Endothelial cell of hepatic sinusoid (primary cell): Measurements from ENCODE around the gene PODN.

Source experiments
- in situ Hi-C: cut with HindIII; loops from 2 replicates; pipeline ENCODE4 v1.10.0; 2017; ENCODE audit warnings: low sequenced_read_pairs

Gene PODN

DNA sequence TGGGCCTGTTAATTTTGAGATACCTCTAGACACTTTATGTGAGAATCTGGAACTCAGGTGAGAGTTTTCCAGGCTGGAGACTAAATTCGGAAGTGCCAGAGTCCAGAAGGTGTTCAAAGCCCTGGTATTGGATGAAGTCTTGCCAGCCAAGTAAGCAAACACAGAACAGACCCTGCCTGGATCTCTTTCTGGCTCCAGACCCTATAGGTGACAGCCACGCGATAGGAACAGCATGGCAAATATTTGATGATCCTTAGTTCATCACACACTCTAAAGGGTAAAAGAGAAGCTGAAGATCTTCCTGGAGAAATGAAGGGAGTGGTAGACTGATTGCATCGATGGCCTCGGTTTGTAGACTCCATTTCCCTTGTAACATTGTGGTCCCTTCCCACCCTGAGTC is 49.7 kb downstream of the PODN start:
- in situ Hi-C loops: no loop called here

DNA sequence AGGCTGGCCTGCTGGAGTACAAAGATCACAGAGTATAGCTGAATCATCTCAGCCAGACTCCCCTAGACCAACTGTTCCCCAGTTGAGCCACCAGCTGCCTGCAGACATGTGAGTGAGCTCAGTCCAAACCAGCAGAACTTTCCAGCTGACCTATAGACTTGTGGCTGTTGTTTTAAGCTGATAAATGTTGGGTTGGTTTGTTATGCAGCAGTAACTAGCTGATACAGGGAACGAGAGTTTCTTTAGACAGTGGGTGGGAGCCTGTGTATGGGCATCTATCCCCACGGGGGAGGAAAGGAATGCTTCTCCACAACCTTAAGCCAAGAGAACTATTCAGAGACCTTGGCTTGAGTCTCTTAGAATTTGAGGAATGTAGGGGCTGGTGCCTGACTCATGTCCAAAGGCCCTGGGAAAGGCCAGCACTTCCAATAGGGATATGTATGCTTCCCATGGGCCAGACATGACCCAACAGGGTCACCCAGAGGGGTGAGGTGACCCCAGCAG is 50.3 kb downstream of the PODN start:
- in situ Hi-C loops: no loop called here

DNA sequence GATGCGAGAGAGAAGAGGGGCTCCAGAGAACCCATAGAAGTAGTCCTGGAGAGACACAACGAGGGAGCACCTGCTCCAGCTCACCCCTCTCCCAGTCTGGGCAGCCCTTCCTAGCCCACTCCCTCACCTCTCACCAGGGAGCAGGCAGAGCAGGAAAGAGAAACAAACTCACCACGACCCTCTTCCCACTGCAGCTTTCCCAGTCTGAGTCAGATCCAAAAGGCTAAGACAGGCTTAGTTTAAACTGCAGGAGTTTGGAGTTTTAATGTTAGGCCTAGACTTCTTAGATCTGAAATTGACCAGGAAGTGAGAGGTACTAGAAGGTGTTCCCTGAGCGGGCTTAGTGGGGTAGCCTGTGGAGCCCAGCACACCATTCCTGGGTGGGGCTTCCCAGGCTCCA is 50.8 kb downstream of the PODN start:
- in situ Hi-C loops: no loop called here

DNA sequence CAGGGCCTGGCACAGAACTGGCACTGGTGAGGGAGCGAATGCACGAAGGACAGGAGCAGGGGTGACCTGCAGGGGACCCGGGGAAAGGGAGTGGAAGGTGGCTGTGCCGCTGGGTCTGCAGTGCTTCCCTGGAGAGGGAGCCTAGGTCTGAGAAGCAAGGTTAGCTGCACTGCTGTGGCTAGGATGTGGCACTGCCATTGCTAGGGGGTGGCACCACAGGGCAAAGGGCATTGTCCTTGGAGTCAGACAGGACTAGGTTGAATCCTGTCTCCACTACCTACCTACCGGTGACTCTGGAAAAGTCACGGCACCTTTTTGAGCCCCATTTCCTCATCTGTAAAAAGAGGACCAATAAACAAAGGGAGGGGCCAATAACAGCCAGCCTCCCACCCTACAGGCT is 52.1 kb downstream of the PODN start:
- in situ Hi-C loops: no loop called here

DNA sequence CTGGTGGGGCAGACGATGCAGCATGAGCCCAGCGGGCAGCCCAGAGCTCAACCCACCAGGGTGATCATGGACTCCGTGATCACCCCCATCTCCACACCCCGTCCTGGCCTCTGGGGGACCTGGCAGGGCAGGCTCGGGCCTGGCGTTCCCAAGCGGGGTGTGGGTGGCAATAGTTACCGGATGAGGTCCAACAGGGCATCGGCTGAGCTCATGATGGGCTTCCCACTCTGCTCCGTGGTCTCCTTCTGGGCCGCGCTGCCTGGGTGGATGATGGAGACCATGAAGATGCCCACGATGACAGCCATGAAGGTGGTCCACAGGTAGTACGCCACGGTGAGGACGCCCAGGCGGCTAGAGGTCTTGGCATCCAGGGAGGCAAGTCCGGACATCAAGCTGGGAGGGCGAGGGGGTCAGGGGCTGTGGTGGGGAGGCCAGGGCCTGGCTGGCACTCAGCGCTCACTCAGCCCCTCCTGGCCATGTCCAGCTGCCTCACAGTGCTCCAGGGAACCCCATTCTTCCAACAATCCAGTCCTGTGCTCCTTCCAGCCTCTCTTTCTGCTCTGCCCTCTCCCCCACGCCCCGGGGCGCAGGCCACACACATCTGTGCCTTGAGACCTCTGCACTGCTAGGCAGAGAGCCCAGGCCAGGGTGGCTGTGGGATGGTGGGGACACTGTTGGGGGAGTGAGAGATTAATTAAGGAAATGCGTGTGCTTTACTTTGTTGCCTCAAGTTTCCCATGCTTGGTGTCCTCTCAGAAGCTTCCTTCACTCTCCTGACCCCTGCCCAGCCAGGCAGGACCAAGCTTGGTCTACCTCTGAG is 52.8 kb downstream of the PODN start:
- in situ Hi-C loops: no loop called here

DNA sequence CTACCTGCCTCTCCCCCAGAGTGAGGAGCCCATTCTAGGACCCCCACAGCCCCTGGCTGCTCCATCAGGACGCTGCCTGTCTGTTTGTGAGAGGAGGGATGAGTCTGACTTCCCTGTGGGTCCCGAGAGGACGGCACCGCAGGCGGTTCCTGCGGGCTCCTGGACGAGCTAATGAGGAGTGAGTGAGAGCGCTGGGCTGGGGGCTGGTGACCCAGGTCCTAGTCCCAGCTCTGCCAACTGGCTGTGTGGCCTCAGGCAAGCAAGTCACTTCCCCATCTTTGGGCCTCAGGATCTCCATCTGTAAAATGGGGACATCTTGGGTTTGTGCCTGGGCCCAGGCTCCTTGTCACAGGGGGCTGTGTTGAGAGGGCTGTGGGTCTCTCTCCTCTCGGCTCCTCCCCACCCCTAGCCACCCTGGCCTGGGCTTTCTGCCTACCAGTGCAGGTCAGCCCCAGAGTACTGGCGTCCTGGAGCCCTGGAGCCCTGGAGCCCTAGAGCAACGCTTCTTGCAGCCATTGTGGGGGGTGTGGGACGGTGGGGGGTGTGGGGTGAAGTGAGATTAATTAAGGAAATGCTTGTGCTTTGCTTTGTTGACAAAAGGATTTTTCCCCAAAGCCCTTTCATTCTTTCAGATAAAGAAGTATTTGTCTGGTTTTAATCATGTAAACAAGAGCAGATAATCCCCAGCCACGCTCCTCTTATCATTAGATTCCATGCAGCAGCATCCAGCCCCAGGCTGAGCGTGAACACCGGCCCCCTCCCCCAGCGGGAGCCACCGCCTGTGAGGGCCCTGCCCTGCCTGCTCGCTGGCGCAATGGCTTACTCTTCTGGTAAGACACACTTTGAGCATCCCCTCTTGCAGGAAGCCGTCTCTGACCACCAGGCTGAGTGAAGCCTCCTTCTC is 53.6 kb downstream of the PODN start:
- in situ Hi-C loops: no loop called here

DNA sequence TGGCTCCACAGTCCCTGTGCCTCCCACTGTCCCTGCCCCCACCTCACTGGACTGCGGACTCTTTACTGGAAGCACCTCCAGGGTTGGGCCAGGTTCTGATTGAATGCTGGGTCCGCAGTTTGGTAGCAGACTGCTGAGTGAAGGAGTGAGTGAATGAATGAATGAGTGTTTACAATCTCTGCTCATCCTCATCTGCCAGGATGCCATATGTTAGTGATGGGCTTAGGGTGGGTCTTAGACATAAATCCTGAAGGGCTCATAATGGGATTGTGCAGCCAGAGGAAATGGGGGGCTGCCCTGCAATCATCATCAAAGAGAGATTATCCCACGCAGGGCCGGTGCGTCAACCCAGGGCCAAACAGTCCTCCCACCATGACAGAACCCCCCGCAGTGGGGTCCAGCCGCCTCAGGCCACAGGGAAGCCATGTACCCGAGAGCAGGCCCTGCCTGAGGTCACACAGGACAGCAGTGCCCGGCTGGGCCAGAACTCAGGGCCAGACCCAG is 54.3 kb downstream of the PODN start:
- in situ Hi-C loops: no loop called here

DNA sequence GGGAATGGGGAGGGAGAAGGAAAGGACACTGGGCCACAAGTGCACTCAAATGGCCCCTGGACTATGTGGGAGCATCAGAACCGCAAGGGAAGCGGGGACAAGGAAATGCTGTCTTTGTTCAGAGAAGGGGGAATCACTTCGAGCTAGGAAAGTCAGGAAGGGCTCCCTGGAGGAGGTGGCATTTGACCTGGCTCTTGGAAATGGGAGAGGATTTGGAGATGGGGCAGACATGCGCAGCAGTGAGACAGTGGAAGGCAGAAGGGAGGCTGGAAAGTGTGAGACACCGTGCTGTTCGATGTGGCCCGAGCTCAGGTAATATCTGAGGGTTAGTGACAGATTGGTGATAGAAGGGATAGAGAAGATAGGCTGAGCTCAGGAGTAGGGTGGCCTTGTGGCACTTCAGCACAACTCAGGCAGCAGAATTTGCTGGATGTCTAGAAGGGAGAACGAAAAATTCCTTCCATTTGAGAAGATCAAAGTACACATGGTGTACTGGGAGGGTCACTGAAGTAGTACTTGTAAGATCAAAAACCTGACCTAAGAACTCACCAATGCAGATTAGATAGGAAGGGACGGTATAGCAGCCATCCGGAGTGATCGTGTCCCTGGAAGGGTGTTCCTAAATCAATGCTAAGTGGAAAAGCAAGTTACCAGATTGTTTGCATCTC is 55.1 kb downstream of the PODN start:
- in situ Hi-C loops: no loop called here

DNA sequence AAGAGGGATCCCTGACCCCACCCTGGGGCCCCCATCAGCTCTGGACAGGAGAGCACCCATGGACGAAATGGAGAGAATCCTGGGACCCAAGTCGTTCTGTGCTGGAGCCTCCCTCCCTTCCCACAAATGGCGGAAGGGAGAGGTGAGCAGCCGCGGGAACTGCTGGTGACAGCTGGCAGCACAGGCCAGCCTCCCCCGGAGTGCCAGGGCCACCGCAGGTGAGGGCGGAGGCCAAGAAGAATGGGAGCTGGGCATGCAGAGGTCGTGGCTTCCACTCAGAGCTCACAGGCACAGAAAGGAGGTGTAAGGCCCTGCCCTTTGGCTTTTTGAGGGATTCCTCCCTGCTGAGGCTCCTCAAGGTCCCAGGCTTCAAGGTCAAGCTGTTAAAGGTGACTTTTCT is 55.8 kb downstream of the PODN start:
- in situ Hi-C loops: no loop called here

DNA sequence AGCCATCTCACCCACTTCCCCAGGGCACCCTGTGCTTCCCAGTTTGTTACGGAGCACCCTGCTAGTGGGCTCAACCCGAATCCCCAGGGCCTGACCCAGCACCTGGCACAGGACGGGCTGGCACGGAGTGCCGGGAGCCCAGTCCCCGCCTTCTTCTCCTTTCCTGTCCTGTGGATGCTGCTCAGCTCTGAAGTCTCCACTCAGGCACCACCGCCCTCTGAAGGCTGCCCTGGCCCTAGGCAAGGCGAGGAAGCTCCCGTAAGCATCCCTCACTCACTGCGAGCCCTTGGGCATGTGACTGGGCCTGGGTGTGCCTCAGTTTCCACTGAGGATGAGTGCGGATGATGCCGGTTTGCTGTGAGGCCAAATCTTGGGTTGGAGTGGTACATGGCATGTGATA is 58.6 kb downstream of the PODN start:
- in situ Hi-C loops: loop anchor here (5.0 kb wide), 2 partner anchors 63 to 82 kb away; no protein-coding TSS in a partner anchor

DNA sequence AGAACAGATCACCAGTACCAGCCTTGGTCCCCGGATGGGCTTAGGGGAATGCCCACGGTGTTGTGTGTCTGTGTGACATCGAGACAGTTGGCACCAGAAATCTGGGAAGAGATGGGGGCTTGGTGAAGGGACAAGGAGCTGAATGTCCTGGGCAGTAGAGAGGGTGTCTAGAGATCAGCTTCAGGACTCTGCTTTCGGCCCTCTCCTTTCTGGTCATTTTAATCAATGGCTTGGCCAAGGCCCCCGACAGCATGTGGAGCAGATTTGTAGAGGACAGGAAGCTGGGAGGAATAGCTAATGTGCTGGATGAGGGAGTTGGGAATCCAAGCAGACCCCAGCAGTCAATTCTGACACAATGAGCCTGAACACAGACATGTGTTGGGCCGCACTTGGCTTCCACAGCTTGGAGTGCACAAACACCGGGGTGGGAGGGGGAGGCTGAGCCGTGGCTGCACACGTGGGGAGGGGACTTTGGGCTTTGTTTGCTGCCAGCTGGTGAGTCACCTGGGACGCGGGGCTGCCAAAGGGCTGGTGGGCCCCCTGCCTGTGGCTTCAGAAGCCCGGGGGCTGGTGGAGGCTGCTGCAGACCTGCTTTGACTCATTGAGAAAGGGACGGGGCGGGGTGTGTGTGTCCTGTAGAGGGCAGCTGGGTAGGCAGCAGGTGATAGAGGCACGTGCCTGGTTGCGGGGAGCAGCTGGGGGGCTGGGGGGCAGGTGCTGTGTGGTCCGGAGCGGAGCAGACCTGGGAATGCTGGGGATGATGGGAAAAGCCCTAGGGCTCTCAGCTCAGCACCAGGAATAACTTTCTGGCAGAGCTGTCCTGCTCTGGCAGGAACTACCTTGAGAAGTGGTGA is 59.5 kb downstream of the PODN start:
- in situ Hi-C loops: loop anchor here (5.0 kb wide), 2 partner anchors 64 to 81 kb away; no protein-coding TSS in a partner anchor

DNA sequence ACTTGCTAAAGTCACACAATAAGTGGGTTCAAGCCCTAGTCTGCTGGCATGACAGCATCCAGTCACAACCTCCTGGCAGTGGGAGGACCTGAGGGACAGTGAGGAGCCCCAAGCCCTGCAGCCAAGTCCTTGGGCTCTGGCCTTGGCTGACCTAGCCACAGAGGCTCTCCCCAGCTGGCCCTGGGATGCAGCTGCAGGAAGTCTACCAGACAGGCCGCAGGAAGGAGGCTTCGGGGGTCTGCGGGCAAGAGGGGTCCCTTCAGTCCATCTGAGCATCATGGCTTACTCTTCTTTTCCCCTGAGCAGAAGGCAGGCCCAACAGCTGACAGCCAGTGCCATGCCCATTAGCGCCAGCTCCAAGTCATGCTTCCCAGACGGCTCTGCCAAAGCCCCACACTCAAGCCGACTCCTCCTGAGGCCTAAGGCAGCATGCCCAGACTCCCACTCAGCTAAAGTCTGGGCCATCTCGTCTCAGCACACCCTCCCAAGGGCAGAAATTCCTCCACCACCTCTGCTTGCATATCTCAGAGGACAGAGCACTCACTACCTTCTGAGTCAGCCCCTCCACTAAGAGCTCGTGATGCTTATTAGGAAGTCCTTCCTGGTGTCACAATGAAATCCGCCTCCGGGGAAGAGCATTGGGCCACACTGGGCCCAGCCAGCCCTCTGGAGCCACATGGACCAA is 60.3 kb downstream of the PODN start:
- in situ Hi-C loops: loop anchor here (5.0 kb wide), 2 partner anchors 65 to 80 kb away; no protein-coding TSS in a partner anchor

DNA sequence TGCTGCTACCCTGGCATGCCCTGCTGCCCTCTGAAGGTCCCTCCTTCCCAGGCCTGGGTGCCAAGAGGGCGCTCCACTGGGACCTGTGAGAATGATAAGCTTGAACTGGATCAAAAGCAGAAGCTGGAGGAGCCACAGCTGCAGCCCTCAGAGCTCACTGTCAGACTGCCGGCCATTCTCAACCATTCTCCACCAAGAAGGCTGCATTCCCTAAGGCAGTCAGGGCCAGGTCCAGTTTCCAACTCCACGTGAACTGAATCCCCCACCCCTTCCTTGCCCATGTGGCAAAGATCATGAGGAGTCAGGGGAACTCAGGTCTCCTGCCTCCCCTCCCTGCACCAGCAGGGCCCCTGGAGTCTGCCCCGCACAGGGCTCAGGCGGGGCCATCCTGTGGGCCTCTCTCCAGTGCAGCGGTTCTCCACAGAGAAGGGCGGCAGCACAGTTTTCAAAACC is 61.0 kb downstream of the PODN start:
- in situ Hi-C loops: loop anchor here (5.0 kb wide), 2 partner anchors 66 to 79 kb away; no protein-coding TSS in a partner anchor

DNA sequence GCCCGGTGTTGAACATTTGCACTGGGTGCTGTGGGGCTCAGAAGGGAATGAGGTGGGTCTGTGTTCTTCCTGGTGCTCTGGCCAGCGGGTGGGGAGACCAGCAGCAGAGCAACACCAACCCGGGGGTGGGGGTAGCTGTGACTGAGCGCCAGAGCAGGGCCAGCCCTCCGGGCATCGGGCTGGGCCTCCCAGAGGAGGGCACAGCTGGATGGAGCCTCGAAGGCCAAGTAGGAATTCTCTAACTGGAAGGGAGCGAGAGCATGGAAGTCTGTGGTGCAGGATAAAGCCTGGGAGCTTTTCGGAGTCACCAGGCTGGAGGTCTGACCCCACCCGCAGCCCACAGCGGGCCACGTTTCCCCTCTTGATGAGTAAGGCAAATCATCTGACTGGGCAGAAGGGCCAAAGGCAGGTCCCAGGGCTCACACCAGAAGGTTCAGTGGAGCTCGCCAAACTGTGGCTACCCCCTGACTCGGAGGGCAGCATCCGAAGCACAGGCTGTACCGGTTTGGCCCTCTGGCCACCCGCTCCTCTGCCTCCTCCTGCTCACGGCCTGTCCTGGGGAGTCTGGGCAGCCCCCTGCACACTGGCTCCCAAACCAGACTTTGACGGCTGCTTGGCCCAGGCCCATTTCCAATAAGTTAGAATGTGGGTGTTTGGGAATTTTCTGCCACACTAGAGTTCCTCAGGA is 61.6 kb downstream of the PODN start:
- in situ Hi-C loops: loop anchor here (5.0 kb wide), 2 partner anchors 66 to 79 kb away; no protein-coding TSS in a partner anchor

DNA sequence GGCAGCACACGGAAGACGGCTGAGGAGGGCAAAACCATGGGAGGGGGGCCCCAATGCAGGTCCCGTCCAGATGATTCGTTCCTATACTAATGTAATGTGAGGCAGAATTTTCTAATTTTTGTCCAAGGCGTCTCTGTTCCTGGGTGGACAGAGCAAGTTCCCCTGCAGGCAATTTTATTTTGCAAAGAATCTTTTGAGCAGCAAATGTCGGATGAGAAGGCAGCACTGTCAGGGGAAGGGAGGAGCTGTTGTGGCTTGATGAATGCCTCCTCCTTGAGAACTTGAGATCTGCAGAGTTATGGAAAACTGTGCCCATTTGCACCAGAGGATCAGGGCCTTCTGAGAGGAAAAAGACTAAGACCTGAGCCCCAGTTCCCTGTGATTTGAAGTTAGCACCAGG is 63.1 kb downstream of the PODN start:
- in situ Hi-C loops: no loop called here

DNA sequence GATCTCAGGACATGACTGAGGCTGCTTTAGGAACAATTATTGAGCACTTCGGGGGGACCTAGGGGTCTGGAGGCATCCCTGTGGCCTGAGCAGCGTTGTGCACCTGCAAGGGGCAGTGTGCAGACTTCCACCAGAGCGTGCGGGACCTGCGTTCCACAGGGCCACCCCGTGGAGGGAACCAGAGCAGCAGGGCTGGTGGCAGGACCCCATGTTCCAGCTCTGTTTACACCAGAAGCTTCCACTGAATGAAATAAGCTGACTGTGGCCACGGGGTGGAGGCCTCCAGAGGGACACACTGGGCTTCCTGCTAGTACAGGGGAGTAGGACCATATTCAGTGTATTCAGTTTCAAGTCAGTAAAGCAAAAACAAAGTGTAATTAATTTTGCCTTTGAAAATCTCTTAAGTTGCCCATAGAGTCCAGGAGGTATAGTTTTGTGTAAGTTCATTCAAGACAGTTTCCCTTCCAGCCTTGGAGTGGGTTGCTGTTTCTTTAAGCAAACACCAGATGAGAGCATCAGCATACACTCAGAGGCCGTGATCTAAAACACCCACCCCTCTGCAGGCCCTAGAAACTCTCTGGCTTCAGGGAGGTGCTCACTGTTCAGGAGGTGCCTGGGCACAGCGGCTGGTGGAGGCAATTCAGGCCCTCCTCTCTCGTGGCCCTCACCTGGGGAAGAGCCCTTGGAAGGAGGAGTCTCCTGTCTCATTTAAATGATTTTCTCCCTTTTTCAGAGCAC is 63.8 kb downstream of the PODN start:
- in situ Hi-C loops: no loop called here

DNA sequence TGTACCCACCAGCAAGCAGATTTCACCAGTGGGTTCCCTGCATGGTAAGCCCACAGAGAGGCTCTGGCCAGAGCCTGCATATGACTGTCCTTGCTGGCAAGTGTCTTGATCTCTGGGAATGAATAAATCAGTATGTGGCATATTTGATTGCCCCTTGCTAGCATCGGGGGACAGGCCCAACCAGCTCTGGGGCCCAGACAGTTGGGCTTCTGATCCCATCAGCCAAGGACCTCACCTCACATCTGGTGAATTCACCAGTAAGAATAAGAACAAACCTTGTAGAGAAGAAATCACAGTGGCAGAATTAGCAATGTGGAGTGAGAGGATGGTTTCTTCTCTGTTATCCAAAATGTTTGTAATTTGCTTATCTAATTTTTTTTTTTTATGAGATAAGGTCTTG is 64.5 kb downstream of the PODN start:
- in situ Hi-C loops: no loop called here

DNA sequence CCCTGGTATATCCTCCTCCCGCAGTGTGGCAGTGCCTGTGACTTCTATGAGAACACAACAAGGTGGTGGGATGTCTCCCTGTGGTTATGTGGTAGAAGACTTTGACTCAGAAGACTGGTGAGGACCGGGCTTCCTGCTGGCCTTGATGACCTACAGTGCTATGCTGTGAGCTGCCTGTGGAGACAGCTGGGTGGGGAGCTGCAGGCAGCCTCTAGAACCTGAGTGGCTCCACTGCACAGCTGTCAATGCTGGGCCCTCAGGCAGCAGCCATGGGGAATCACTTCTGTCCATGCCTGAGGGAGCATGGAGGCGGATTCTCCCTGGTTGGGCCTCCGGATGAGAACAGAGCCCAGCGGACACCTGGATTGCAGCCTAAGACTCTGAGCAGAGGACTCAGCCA is 65.5 kb downstream of the PODN start:
- in situ Hi-C loops: no loop called here
